BJ (cell line): Measurements from ENCODE around the gene ALDH3B1. TPM values are rescaled to one million over a fixed set of nuclear protein-coding genes. Genes with fewer than 3 reads are reported as not detected.

Source experiments
- CTCF ChIA-PET: fragments of 350-600 bp; formaldehyde crosslinking; extraction: SDS; loops from one replicate; lab custom pipeline; 2021; ENCODE audit warnings: antibody characterized with exemption, inconsistent platforms; lab: Yijun Ruan, JAX
- POLR2A ChIA-PET: fragments of 300-600 bp; sonication (Branson Sonifier 250); formaldehyde crosslinking; extraction: SDS; loops from one replicate; lab custom pipeline; 2021; ENCODE audit warnings: antibody characterized with exemption; lab: Charles Lee
- DNase-seq: peaks from one replicate; pipeline ENCODE4 v3.0.0-alpha.2; 2011; ENCODE audit warnings: low read depth
- H3K27me3 ChIP-seq: 2 replicates; pipeline ENCODE4 v1.6.0; 2011; ENCODE audit warnings: low read length; ENCODE audit not compliant: control insufficient read depth, insufficient read depth
- H3K36me3 ChIP-seq: 2 replicates; pipeline ENCODE4 v1.5.1; 2011; ENCODE audit warnings: low read length; ENCODE audit not compliant: control insufficient read depth, insufficient read depth
- H3K4me3 ChIP-seq: 2 replicates; pipeline ENCODE4 v1.5.1; 2011; ENCODE audit warnings: low read depth, mild to moderate bottlenecking, control low read depth, low read length
- CTCF ChIP-seq: IDR thresholded peaks from 2 replicates; pipeline ENCODE4 v1.5.1; 2011; ENCODE audit warnings: low read depth, mild to moderate bottlenecking, control low read depth, inconsistent platforms, low read length, moderate library complexity; ENCODE audit not compliant: insufficient read depth
- polyA plus RNA-seq: library from polyadenylated mRNA; depleted of rRNA; stranded (reverse); fragments of >200 nt; gene quantifications from 2 replicates; pipeline ENCODE4 v1.2.3, GENCODE V29; 2011

Gene ALDH3B1
- polyA plus RNA-seq, 1 experiment: 74.2 TPM

DNA sequence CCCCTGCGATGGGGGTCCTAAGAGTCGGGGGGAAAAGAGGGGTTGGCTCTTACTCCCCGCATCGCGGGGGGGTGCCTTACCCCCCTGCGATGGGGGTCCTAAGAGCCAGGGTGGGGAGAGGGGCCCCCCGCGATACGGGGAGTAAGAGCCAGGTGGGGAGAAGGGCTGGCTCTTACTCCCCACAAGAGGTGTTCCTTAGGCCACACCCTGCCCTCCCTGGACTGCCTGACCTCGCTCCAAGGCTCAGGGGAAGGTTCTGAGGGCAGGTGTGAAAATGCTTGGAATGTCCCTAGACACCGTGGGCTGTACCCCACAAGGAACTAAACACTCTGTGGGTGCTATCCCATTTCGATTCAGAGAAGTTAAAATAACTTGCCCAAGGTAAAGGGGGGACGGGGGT lies 14.1 kb upstream of the ALDH3B1 start:
- H3K4me3 ChIP-seq: no peak overlapping the region
- H3K36me3 ChIP-seq: no peaks in the 10 kb centered on the region; the same call in 1 of the 2 replicates
- DNase-seq: no peak
- ChIA-PET POLR2A (no interaction called here), CTCF (no interaction called here)
- TF ChIP-seq CTCF: no peak
- H3K27me3 ChIP-seq: no peaks in the 10 kb centered on the region

DNA sequence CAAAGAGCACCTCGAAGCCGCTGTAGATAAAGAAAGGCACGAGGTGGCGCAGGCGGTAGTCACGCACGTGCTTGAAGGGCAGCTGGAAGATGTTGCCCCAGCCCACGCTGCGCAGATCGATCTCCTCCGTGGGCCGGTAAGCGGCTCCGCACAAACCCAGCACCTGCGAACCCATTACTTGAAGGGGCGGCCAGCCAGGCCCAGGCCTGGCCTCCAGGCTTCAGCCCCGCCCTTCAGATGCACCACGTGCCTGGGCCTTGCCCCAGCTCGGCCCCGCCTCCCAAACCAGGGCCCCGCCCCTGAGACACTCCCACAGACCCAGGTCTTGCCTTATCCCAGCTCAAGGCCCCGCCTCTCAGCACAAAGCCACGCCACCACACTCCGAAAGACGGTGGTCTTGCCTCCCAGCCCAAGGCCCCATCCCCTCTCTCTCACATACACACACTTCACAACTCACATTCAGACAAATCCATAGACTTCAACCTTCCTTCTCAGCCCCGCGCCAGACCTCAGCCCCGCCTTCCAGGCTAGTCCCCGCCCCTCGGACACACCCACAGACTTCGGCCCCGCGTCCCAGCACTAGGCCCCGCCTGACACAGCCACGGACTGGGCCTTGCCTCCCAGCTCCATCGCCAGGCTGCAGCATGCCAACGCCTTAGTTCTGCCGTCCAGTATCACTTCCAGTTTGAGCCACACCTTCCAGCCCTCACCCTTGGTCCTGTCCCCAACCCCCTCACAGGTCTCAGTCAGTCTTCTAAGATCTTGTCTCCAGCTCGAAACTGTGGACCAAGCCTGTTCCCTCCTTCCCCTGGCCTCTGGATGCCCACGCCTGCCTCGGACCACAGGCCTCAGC lies 13.3 kb upstream of the ALDH3B1 start:
- POLR2A ChIA-PET: no interaction called here
- TF ChIP-seq CTCF: no peak
- H3K27me3 ChIP-seq: no peaks in the 10 kb centered on the region
- H3K4me3 ChIP-seq: no peak overlapping the region
- DNase-seq: no peak
- CTCF ChIA-PET: no interaction called here
- H3K36me3 ChIP-seq: no peaks in the 10 kb centered on the region; the same call in 1 of the 2 replicates

DNA sequence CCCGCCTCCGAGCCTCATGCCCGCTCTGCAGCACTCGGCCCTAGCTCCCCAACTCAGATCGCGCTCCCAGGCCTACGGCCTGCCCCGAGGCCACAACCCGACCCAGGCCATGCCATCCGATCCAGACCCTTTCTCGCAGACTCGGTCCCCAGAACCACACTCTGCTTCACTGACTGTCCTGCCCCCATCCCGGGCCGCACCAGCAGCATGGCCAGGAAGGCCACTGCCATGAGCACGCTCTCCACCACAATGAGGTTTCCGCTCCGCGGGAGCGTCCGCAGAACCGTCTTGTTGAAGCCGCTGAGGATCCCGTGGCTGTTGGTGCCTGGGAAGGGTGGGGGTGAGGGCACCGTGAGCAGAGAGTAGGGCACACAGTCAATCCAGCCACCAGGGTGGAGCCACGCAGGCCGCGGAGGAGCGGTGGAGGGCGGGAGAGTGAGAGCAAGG lies 12.6 kb upstream of the ALDH3B1 start:
- ChIA-PET CTCF (no interaction called here), POLR2A (no interaction called here)
- H3K36me3 ChIP-seq: no peaks in the 10 kb centered on the region; the same call in 1 of the 2 replicates
- H3K27me3 ChIP-seq: no peaks in the 10 kb centered on the region
- TF ChIP-seq CTCF: no peak
- DNase-seq: no peak
- H3K4me3 ChIP-seq: no peak overlapping the region

GRCh38 chr11:67998150-67999045 lies 11.7 kb upstream of the ALDH3B1 start:
- Histone ChIP-seq H3K27me3 (no peaks in the 10 kb centered on the region), H3K4me3 (no peak overlapping the region), H3K36me3 (no peaks in the 10 kb centered on the region; the same call in 1 of the 2 replicates)
- ChIA-PET POLR2A (no interaction called here), CTCF (interaction anchor here (0.6 kb wide), 1 partner anchor 213 kb away, joined by 3 read pairs; no protein-coding TSS in a partner anchor)
- no peak for DNase-seq
- TF ChIP-seq CTCF: no peak

DNA sequence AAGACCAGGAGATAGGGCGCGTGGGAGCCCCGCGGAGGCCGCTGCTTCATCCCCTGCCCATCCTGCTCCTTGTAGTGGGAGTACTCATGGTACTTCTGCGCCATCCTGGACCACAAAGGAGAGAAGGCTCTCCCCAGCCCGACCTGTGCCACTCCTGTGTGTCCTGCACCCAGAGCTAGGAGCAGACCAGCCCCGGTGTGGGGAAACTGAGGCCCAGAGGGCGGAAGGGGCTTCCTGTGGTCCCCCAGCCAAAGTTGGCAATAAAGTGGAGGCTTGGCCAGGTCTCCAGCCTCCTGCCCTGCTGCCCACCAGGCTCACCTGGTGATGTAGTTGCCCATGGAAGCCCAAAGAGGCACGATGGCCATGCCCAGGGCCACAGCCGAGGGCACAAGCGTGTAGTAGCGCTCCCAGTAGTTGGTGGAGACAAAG lies 10.9 kb upstream of the ALDH3B1 start:
- CTCF ChIA-PET: no interaction called here
- TF ChIP-seq CTCF: no peak

More for the DNA sequence above, 10.9 kb upstream of the ALDH3B1 start:
- H3K36me3 ChIP-seq: no peaks in the 10 kb centered on the region; the same call in 1 of the 2 replicates
- H3K4me3 ChIP-seq: no peak overlapping the region
- DNase-seq: no peak
- POLR2A ChIA-PET: interaction anchor here (0.6 kb wide), 1 partner anchor 14 kb away, joined by 3 read pairs; no protein-coding TSS in a partner anchor
- no peaks in the 10 kb centered on the region for H3K27me3 ChIP-seq
